H1 (cell line): ENCODE data around the gene DYNLL2. TPM values are rescaled to one million over a fixed set of nuclear protein-coding genes. Genes with fewer than 3 reads are reported as not detected.

Experiments used
- CHD7 ChIP-seq: fragments of 300-600 bp; sonication (generic); IDR thresholded peaks from 2 replicates; pipeline ENCODE4 v1.7.1; 2012; ENCODE audit warnings: low read length, moderate library complexity, mild to moderate bottlenecking, inconsistent platforms; ENCODE audit not compliant: insufficient replicate concordance
- polyA plus RNA-seq, 7 experiments: library from polyadenylated mRNA; depleted of rRNA in 3 of 7; stranded (reverse) in 5 of 7; unstranded in 2 of 7; fragments of >200 nt in 5 of 7; fragments of 200-250 nt in 2 of 7; gene quantifications; 1 replicate in 5 of 7; 2 replicates in 1 of 7; 4 replicates in 1 of 7; pipeline versions ENCODE4 v1.2.1 to v1.2.3, GENCODE V29; 2011 to 2013; ENCODE audit warnings: missing spikeins in 2 of 7, mixed read lengths in 2 of 7
- total RNA-seq: library from RNA; stranded (reverse); fragmentation: NEBNext Ultra II Directional; extraction: Animal tissue kit (Norgen Biotek cat#: 25700); gene quantifications from 2 replicates; pipeline ENCODE4 v1.2.1, GENCODE V29; 2021

DYNLL2 gene
- total and polyA plus RNA-seq, 2 of the 8 experiments (the other 6 are each of a cell fraction or from before 2014, with no cell fraction given): 19.8 to 52.7 TPM

GRCh38 chr17:58047376-58048150 lies 35.7 kb upstream of the DYNLL2 start (continued):
- TF ChIP-seq CHD7: no peak
